ENCODE measurements around the gene GLB1L3.
"Not testable (repeated sequence)": the region's sequence is repeated elsewhere in the genome, so short reads cannot be mapped to it uniquely, and the experiment has no call there.

The GLB1L3 gene

GRCh38 chr11:134276396-134277182, 410 bp downstream of the GLB1L3 start:
- DNase-seq (ENCODE audit: low read depth): no peak

GRCh38 chr11:134277183-134278001, 1.2 kb downstream of the GLB1L3 start:
- DNase-seq (ENCODE audit: low read depth): no peak

- no peak for DNase-seq (ENCODE audit: low read depth)
These were observed 2.2 kb downstream of the GLB1L3 start for GRCh38 chr11:134278356-134278755.

- not testable (repeated sequence) for DNase-seq (ENCODE audit: low read depth)
These were observed 5.5 kb downstream of the GLB1L3 start for GRCh38 chr11:134281635-134282034.

GRCh38 chr11:134282121-134283045, 6.2 kb downstream of the GLB1L3 start:
- DNase-seq (ENCODE audit: low read depth): no peak

GRCh38 chr11:134283461-134284230, 7.5 kb downstream of the GLB1L3 start:
- DNase-seq (ENCODE audit: low read depth): no peak

GRCh38 chr11:134284349-134284748, 8.2 kb downstream of the GLB1L3 start:
- DNase-seq (ENCODE audit: low read depth): not testable (repeated sequence)

GRCh38 chr11:134287561-134287960, 11.4 kb downstream of the GLB1L3 start:
- DNase-seq (ENCODE audit: low read depth): no peak

- DNase-seq (ENCODE audit: low read depth): no peak
These were observed 12.3 kb downstream of the GLB1L3 start for GRCh38 chr11:134288486-134288885.

- DNase-seq (ENCODE audit: low read depth): no peak
These were observed 13.0 kb downstream of the GLB1L3 start for GRCh38 chr11:134289167-134289566.

- DNase-seq (ENCODE audit: low read depth): no peak
These were observed 13.6 kb downstream of the GLB1L3 start for GRCh38 chr11:134289789-134290188.

- DNase-seq (ENCODE audit: low read depth): no peak
These were observed 14.5 kb downstream of the GLB1L3 start for GRCh38 chr11:134290646-134291045.

GRCh38 chr11:134291196-134291595, 15.0 kb downstream of the GLB1L3 start:
- DNase-seq (ENCODE audit: low read depth): no peak

- no peak for DNase-seq (ENCODE audit: low read depth)
These were observed 16.5 kb downstream of the GLB1L3 start for GRCh38 chr11:134292661-134293060.

- DNase-seq (ENCODE audit: low read depth): no peak
These were observed 17.2 kb downstream of the GLB1L3 start for GRCh38 chr11:134293119-134294113.

- DNase-seq (ENCODE audit: low read depth): no peak
These were observed 18.5 kb downstream of the GLB1L3 start for GRCh38 chr11:134294664-134295063.

GRCh38 chr11:134312223-134312622, 36.0 kb downstream of the GLB1L3 start:
- no peak for DNase-seq (ENCODE audit: low read depth)

- DNase-seq (ENCODE audit: low read depth): no peak
These were observed 36.6 kb downstream of the GLB1L3 start for GRCh38 chr11:134312807-134313206.

- no peak for DNase-seq (ENCODE audit: low read depth)
These were observed 37.2 kb downstream of the GLB1L3 start for GRCh38 chr11:134313379-134313778.

Measured in stimulated activated CD8-positive, alpha-beta memory T cell treated with anti-CD3 and anti-CD28 coated beads, Interleukin-15, amount 100 ng/mL, for 1 hour (primary cell).